ENCODE measurements around the gene TIMM10.

- TF ChIP-seq CTCF (conservative IDR thresholded peaks at IDR 0.05 in 1 of 2, IDR thresholded peaks at IDR 0.05 in 1 of 2; ENCODE audit: extremely low read depth in 1 of 2, insufficient read depth in 1 of 2, low read depth in 1 of 2, low read length in 2 of 2) (no peak), EZH2 (IDR thresholded peaks at IDR 0.05; ENCODE audit: borderline replicate concordance, low read length) (no peak)
These were observed 15.3 kb upstream of the TIMM10 start for GRCh38 chr11:57545883-57546282.

Measured in mammary epithelial cell (primary cell).